HT1080 (cell line): Measurements from ENCODE around the gene AGTR1. TPM values are rescaled to one million over a fixed set of nuclear protein-coding genes. Genes with fewer than 3 reads are reported as not detected.
"Not testable (repeated sequence)": the region's sequence is repeated elsewhere in the genome, so short reads cannot be mapped to it uniquely, and the experiment has no call there.

ENCODE experiments used
- DNase-seq: peaks from one replicate; pipeline ENCODE4 v3.0.0-alpha.2; 2015; ENCODE audit warnings: low read depth
- total RNA-seq: library from RNA; depleted of rRNA; stranded (reverse); fragments of >200 nt; shearing (Covaris generic); gene quantifications from 2 replicates; pipeline ENCODE4 v1.2.3, GENCODE V29; 2014

AGTR1 gene
- total RNA-seq, 1 experiment from 2014 or later, result not detected

- peak; percentile 71 for DNase-seq
Measured at GRCh38 chr3:148757238-148758215, 59.8 kb downstream of the AGTR1 start.

- DNase-seq, result no peak
Measured at GRCh38 chr3:148758303-148758884, 60.7 kb downstream of the AGTR1 start.

- no peak for DNase-seq
Measured at GRCh38 chr3:148759430-148759829, 61.7 kb downstream of the AGTR1 start.

- DNase-seq, result no peak
Measured at GRCh38 chr3:148763156-148763680, 65.5 kb downstream of the AGTR1 start.

DNA sequence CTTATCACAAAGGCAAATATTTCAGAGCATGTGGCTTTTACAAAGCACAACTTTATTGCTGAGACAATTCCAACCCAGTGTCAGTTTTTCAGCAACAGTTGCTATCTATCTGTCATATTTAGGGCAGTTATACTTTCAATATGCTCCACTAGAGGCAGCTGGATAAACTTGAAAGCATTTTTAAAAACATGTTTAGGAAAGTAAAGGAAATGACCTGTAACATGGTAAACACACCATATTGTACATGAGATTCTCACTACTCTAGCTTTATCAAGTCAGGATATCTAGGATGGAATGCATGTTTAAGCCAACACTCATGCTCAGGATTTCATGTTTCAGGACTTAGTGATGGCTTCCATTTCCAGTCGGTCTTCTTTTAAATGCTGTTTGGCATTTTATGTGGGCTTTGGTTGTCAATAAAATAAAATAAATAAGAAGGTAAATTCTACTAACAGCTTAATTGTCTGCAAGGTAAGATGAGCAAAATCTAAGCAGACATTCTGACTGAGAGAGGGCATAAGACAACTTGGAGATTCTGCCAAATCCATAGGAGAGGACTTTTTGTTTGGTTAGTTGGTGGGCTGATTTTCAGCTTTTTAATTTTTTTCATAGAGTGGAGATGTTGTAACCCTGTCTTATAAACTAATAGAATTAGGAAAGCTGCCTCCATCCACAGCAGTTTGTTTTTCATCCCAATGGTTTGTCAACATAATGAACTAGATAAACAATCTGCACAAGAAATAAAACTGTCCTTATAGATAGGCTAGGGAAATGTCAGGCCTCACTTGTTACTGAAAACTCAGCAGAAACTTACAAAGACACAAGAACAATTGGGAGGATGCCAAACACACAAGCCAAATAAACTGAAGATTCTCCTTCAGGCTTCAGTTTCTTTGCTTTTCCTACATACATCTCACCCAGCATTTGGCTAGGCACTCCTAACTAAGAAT is 66.6 kb downstream of the AGTR1 start:
- no peak for DNase-seq

DNA sequence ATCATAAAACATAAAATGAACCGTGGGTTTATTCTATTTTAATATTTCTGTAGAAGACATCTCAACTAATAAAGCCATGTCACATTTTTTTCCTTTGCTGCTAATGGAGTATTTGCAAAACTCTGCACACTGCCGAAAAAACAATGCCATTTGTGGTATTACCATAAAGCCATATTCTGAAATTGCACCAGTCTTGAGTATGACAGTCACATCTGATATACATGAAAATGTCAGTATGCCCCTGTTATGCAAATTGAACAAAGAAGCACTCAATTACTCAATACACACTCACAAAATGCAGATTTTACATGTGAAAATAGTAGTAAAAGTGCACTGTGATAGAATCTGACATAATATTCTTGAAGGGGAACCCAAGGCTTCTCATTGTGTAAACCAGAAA is 74.7 kb downstream of the AGTR1 start:
- no peak for DNase-seq

GRCh38 chr3:148772835-148773234 is 75.1 kb downstream of the AGTR1 start:
- no peak for DNase-seq

- DNase-seq, result no peak
Measured at GRCh38 chr3:148773805-148774204, 76.1 kb downstream of the AGTR1 start.

DNA sequence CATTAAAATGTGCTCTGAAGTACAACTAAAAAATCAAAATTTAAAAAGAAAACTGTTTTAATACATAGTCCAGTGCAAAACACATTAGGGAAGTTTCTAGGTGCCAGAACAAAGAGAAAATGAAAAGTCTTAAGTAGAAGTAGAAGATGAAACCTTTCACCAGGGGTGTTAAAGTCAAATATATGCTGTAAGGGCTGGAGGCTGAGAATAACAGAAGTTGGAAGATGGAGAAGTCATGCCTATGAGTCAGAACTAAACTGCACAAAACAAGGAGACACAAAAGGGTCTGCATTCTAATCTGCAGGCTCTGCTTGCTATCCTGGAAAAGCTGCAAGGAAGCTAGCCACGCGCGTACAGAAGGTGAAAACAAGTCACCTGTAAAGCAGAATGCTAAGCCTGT is 81.2 kb downstream of the AGTR1 start:
- no peak for DNase-seq

DNA sequence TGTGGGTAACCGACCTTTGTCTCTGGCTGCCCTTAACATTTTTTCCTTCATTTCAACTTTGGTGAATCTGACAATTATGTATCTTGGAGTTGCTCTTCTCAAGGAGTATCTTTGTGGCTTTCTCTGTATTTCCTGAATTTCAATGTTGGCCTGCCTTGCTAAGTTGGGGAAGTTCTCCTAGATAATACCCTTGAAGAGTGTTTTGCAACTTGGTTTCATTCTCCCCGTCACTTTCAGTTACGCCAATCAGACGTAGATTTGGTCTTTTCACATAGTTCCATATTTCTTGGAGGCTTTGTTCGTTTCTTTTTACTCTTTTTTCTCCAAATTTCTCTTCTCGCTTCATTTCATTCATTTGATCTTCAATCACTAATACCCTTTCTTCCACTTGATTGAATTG is 87.3 kb downstream of the AGTR1 start:
- DNase-seq, result not testable (repeated sequence)

DNA sequence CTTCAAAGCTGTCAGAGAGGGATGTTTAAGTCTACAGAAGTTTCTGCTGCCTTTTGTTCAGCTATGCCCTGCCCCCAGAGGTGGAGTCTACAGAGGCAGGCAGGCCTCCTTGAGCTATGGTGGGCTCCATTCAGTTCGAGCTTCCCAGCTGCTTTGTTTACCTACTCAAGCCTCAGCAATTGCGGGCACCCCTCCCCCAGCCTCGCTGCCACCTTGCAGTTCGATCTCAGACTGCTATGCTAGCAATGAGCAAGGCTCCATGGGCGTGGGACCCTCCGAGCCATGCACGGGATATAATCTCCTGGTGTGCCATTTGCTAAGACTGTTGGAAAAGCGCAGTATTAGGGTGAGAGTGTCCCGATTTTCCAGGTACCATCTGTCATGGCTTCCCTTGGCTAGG is 88.5 kb downstream of the AGTR1 start:
- not testable (repeated sequence) for DNase-seq

DNA sequence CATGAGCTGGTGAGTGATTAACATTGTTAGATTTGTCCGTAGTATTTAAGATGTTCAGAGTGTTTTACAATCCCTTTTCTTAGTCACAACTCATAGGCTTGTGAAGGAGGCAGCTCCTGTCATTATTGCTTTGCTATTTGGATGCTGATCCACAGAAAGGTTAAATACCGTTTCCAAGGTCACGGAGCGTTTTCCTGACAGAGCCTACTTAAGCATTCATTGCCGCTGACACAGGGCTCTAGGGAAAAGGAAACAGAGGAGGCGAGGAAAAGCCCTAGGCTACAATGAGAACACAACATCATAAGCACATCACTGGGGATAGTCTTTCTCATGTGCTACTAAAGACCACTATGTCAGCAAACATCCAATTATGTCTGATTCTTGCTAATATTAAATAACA is 91.4 kb downstream of the AGTR1 start:
- DNase-seq, result no peak

DNA sequence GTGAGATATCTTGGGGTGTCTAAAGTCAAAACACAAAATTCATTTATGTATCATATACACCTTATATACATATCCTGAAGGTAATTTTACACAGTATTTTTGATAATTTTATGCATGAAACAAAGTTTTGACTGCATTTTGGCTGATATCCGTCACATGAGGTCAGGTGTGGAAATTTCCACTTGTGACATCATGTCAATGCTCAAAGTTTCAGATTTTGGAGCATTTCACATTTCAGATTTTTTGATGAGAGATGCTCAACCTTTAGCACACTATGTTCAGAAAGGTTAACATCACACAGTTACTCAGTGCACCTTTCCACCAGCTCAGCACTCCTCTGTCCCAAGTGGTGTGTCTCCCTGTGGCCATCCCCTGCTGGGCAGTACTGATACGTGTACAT is 92.2 kb downstream of the AGTR1 start:
- no peak for DNase-seq

GRCh38 chr3:148790370-148790769 is 92.7 kb downstream of the AGTR1 start:
- DNase-seq, result no peak

DNA sequence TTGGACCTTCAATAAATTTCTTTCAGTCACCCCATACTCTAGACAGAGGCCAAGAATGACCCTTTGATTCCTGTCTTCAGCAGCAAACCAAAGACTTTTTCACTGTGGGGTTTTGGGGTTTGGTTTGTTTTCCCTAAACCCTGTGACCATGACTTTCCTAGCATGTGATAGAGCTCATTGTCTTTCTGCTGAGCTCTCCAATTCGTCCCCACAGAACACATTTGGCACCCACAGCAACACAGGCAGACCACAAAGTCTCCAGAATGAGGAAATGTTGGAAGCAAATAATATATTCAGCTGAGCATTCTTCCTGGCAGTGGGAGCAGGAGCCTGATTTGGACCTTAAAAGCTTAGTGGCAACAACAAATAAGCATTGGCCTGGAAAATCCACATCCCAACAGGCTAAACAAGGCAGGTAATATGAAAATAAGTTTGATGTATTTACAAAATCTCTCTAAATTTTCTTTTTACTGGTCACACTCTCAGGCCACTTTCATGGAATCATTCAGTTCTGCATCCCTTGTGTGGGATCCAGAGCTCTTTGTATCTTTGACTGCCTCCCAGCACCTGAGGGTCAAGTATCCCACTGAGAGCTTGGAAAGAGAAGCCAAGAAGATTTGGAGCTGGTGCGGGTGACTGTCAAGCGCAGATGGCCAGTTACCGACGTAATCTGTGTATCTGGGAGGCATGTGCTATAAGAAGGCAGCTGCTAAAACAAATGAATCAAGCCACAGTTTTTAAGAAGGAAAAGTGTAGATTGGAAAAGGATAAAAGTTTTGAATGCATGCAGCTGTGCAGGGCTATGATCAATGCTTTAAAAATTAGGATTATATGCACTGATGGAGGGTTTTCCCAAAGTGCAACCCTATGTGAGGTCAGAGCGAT is 93.4 kb downstream of the AGTR1 start:
- DNase-seq, result no peak

DNA sequence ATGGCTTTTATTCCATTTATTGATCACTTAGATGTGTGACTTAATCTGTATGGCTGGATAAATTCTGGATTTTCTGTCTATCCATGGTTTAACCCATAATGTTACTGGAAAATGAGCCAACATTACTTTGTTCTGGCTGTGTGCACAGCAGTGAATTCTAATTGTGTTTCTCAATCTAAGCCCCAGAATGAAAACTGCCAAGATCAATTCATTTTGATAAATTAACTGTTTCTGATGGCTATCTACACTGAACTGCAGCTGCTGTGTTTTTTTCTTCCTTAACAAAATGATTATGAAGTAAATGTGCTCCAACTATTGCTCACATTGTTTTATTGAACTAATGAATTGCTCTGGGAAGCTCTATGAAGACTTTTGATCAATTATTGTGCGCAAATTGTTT is 94.2 kb downstream of the AGTR1 start:
- DNase-seq, result no peak

GRCh38 chr3:148792516-148792915 is 94.8 kb downstream of the AGTR1 start:
- no peak for DNase-seq
